Measurements from ENCODE around the gene DRC3. TPM values are rescaled to one million over a fixed set of nuclear protein-coding genes. Genes with fewer than 3 reads are reported as not detected.

Gene DRC3
- total RNA-seq, 1 experiment from 2014 or later, result 2.4 TPM

GRCh38 chr17:17959520-17960361 is 12.9 kb upstream of the DRC3 start:
- H2AFZ ChIP-seq (ENCODE audit: low read depth, low read length, poor library complexity, severe bottlenecking), result no peak overlapping the region
- CTCF ChIA-PET, result interaction anchor here (1.4 kb wide), 1 partner anchor 14 kb away, joined by 4 read pairs; no protein-coding TSS in a partner anchor
- no peak for ATAC-seq

More at GRCh38 chr17:17959520-17960361, 12.9 kb upstream of the DRC3 start:
- TF ChIP-seq RAD21 (IDR thresholded peaks at IDR 0.05; ENCODE audit: low read depth) (no peak), ZFX (IDR thresholded peaks at IDR 0.05) (no peak), EGR1 (IDR thresholded peaks at IDR 0.05; ENCODE audit: low read depth) (no peak), POLR2A (IDR thresholded peaks at IDR 0.05; ENCODE audit: borderline replicate concordance, extremely low read depth, insufficient read depth, insufficient read length) (no peak)
- TF ChIP-seq, protein P1, sequence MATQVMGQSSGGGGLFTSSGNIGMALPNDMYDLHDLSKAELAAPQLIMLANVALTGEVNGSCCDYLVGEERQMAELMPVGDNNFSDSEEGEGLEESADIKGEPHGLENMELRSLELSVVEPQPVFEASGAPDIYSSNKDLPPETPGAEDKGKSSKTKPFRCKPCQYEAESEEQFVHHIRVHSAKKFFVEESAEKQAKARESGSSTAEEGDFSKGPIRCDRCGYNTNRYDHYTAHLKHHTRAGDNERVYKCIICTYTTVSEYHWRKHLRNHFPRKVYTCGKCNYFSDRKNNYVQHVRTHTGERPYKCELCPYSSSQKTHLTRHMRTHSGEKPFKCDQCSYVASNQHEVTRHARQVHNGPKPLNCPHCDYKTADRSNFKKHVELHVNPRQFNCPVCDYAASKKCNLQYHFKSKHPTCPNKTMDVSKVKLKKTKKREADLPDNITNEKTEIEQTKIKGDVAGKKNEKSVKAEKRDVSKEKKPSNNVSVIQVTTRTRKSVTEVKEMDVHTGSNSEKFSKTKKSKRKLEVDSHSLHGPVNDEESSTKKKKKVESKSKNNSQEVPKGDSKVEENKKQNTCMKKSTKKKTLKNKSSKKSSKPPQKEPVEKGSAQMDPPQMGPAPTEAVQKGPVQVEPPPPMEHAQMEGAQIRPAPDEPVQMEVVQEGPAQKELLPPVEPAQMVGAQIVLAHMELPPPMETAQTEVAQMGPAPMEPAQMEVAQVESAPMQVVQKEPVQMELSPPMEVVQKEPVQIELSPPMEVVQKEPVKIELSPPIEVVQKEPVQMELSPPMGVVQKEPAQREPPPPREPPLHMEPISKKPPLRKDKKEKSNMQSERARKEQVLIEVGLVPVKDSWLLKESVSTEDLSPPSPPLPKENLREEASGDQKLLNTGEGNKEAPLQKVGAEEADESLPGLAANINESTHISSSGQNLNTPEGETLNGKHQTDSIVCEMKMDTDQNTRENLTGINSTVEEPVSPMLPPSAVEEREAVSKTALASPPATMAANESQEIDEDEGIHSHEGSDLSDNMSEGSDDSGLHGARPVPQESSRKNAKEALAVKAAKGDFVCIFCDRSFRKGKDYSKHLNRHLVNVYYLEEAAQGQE (IDR thresholded peaks at IDR 0.05; ENCODE audit: low read depth), result no peak
- TF ChIP-seq, protein P2, sequence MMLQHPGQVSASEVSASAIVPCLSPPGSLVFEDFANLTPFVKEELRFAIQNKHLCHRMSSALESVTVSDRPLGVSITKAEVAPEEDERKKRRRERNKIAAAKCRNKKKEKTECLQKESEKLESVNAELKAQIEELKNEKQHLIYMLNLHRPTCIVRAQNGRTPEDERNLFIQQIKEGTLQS (IDR thresholded peaks at IDR 0.05), result peak; percentile 48; the same call in 1 of the 2 replicates
- Histone ChIP-seq H3K27me3 (ENCODE audit: insufficient read depth, low read length) (no peaks in the 10 kb centered on the region), H3K4me3 (replicated peaks in 1 of 2; ENCODE audit: low read depth in 1 of 2, low read length in 2 of 2) (no peak overlapping the region), H3K36me3 (ENCODE audit: control insufficient read depth in 1 of 2, insufficient read depth in 2 of 2, low read length in 2 of 2) (no peaks in the 10 kb centered on the region), H3K9me2 (ENCODE audit: insufficient read depth) (no peaks in the 10 kb centered on the region), H3K4me1 (ENCODE audit: control insufficient read depth in 1 of 2, insufficient read depth in 2 of 2, low read length in 2 of 2) (peaks cover 36 to 48% of the 10 kb centered on the region in 2 experiments), H3K79me2 (ENCODE audit: insufficient read depth, low read length) (peaks cover 7% of the 10 kb centered on the region; the same call in 1 of the 2 replicates), H4K20me1 (ENCODE audit: insufficient read depth) (no peaks in the 10 kb centered on the region), H3K9me3 (ENCODE audit: control insufficient read depth in 1 of 2, insufficient read depth in 1 of 2, low read depth in 1 of 2, low read length in 2 of 2) (no peaks in the 10 kb centered on the region), H3K9ac (ENCODE audit: low read length) (peak overlapping the region; percentile 35), H3K27ac (ENCODE audit: low read depth, low read length) (peak overlapping the region; percentile 88; the same call in 1 of the 2 replicates), H3K4me2 (ENCODE audit: low read length) (peak overlapping the region; percentile 63)
- BruUV-seq (replicated peaks), result no TSS peak
- no peak for DNase-seq (ENCODE audit: low read depth, low spot score)
- ChIA-PET RAD21 (ENCODE audit: low non-redundant PET in 1 of 2, low total read pairs in 2 of 2, uncharacterized antibody in 2 of 2, unreplicated experiment in 2 of 2) (no interaction called here), POLR2A (interaction anchor here (0.8 kb wide), 1 partner anchor 13 kb away, joined by 3 read pairs; the partner anchor contains the start of genes DRC3 and TOM1L2)
- intact Hi-C loops (cut with micrococcal nuclease), result loop anchor here (2.0 kb wide), 2 partner anchors 13 to 39 kb away; partner anchors contain the start of genes DRC3 and TOM1L2

Data from HCT116 (cell line).